OCI-LY1 (cell line): ENCODE data around the gene COX4I1.

Experiments
- EZH2 ChIP-seq: fragments of 200-600 bp; sonication (generic), shearing (Covaris generic); IDR thresholded peaks from 2 replicates; pipeline ENCODE4 v1.8.0; 2017; ENCODE audit warnings: borderline replicate concordance, mixed run types, mild to moderate bottlenecking, antibody characterized with exemption, low read length, moderate library complexity, mixed read lengths
- TF ChIP-seq, protein P1 (sequence below): fragments of 200-600 bp; sonication (generic), shearing (Covaris generic); IDR thresholded peaks from 2 replicates; pipeline ENCODE4 v1.5.1; 2017; ENCODE audit warnings: mild to moderate bottlenecking, antibody characterized with exemption, low read length, moderate library complexity, mixed read lengths

DNA sequence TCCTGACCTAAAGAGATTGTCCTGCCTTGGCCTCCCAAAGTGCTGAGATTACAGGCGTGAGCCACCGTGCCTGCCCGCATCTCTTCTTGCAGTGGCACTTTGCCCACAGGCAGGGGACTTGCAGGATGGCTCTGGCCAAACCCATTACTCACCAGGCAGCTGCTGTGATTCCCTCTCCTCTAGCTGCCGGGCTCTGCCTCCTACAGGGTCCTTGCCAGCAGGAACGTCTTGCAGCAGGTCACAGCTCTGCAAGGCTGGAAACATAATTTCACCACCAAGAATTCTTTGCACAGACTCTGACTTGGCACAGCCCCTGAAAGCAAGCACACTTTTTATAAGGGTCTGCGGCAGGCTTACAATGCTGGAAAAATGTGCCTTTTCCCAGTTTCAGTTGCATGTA, 20.3 kb downstream of the COX4I1 start:
- TF ChIP-seq, protein P1, sequence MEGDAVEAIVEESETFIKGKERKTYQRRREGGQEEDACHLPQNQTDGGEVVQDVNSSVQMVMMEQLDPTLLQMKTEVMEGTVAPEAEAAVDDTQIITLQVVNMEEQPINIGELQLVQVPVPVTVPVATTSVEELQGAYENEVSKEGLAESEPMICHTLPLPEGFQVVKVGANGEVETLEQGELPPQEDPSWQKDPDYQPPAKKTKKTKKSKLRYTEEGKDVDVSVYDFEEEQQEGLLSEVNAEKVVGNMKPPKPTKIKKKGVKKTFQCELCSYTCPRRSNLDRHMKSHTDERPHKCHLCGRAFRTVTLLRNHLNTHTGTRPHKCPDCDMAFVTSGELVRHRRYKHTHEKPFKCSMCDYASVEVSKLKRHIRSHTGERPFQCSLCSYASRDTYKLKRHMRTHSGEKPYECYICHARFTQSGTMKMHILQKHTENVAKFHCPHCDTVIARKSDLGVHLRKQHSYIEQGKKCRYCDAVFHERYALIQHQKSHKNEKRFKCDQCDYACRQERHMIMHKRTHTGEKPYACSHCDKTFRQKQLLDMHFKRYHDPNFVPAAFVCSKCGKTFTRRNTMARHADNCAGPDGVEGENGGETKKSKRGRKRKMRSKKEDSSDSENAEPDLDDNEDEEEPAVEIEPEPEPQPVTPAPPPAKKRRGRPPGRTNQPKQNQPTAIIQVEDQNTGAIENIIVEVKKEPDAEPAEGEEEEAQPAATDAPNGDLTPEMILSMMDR: no peak
- TF ChIP-seq EZH2: no peak
